SU-DHL-6 (cell line): ENCODE measurements around the gene SLC35F2.

ENCODE experiments used
- H2AFZ ChIP-seq: fragments of 200-600 bp; sonication (generic); 2 replicates; pipeline ENCODE4 v1.6.1; 2014; ENCODE audit warnings: low read depth, mild to moderate bottlenecking, moderate library complexity, mixed read lengths, antibody characterized with exemption, low read length; ENCODE audit not compliant: severe bottlenecking
- H3F3A ChIP-seq: fragments of 200-600 bp; shearing (Covaris generic); 2 replicates; pipeline ENCODE4 v1.6.0; 2016; ENCODE audit warnings: antibody characterized with exemption, mild to moderate bottlenecking; ENCODE audit not compliant: insufficient read depth
- H3K27ac ChIP-seq: fragments of 200-600 bp; sonication (generic); 2 replicates; pipeline ENCODE4 v1.5.1; 2016; ENCODE audit warnings: low read depth, mild to moderate bottlenecking, low read length, moderate library complexity, mixed read lengths
- H3K27me3 ChIP-seq: fragments of 200-600 bp; sonication (generic), shearing (Covaris generic); 2 replicates; pipeline ENCODE4 v1.6.0; 2014; ENCODE audit warnings: mild to moderate bottlenecking, low read length
- H3K36me3 ChIP-seq: fragments of 200-600 bp; sonication (generic); 2 replicates; pipeline ENCODE4 v1.6.1; 2014; ENCODE audit warnings: mild to moderate bottlenecking, low read length, mixed read lengths
- H3K4me2 ChIP-seq: fragments of 300-600, 200-600 bp; shearing (Covaris generic), sonication (generic); 2 replicates; pipeline ENCODE4 v1.6.0; 2014; ENCODE audit warnings: low read length, low read depth, mild to moderate bottlenecking; ENCODE audit not compliant: poor library complexity, severe bottlenecking
- H3K4me3 ChIP-seq: fragments of 200-600 bp; sonication (generic); 2 replicates; pipeline ENCODE4 v1.5.1; 2014; ENCODE audit warnings: antibody characterized with exemption, low read length, mild to moderate bottlenecking, mixed read lengths; ENCODE audit not compliant: insufficient read depth, poor library complexity, severe bottlenecking
- H3K79me2 ChIP-seq: fragments of 200-600 bp; sonication (generic); 2 replicates; pipeline ENCODE4 v1.6.1; 2014; ENCODE audit warnings: mild to moderate bottlenecking, low read length, moderate library complexity; ENCODE audit not compliant: insufficient read depth
- H3K9ac ChIP-seq: fragments of 200-600 bp; sonication (generic); 2 replicates; pipeline ENCODE4 v1.7.0; 2014; ENCODE audit warnings: mild to moderate bottlenecking, low read length
- H3K9me2 ChIP-seq: fragments of 200-600 bp; sonication (generic); replicated peaks from 2 replicates; pipeline ENCODE4 v1.6.1; 2014; ENCODE audit warnings: low read length; ENCODE audit not compliant: insufficient read depth
- H3K9me3 ChIP-seq: fragments of 200-600 bp; sonication (generic); 2 replicates; pipeline ENCODE4 v1.6.1; 2014; ENCODE audit warnings: low read length, mixed read lengths; ENCODE audit not compliant: insufficient read depth
- H4K20me1 ChIP-seq: fragments of 200-600 bp; sonication (generic); 2 replicates; pipeline ENCODE4 v1.6.1; 2014; ENCODE audit warnings: low read depth, mild to moderate bottlenecking, antibody characterized with exemption, low read length, moderate library complexity, mixed read lengths
- EZH2phosphoT487 ChIP-seq: fragments of 200-600 bp; sonication (generic), shearing (Covaris generic); conservative IDR thresholded peaks from 2 replicates; pipeline ENCODE4 v1.6.1; 2018; ENCODE audit warnings: mild to moderate bottlenecking, antibody characterized with exemption, low read length, moderate library complexity, mixed read lengths
- TF ChIP-seq, protein P1 (sequence below): fragments of 200-600 bp; sonication (generic); IDR thresholded peaks from one replicate; pipeline ENCODE4 v1.5.1; 2017; ENCODE audit warnings: antibody characterized with exemption, mild to moderate bottlenecking, low read length, moderate library complexity; ENCODE audit not compliant: insufficient read depth, poor library complexity, severe bottlenecking

SLC35F2 gene

DNA sequence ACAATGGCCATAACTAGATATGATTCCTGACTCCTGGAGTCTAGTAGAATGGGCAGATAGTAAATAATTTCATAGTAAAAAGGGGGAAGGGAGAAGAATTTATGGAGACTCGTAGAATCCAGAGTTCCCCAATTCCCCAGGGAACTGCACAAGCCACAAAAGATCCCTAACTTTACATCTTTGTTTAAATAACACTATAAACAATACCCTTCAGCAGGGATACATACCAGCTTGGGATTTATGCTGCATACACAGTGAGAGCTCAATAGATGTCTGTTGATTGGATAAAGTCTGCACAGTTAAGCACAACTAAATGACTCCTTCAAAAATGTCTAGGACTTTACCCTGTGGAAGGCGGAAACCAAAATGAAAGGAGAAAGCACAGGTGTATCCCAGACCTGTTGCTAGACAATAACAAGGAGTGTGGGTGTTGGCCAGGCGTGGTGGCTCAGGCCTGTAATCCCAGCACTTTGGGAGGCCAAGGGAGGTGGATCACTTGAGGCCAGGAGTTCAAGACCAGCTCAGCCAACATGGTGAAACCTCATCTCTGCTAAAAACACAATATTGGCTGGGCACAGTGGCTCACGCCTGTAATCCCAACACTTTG lies 6.8 kb downstream of the SLC35F2 start:
- Histone ChIP-seq H3K9me3 (no peaks in the 10 kb centered on the region), H3K79me2 (peaks cover 95% of the 10 kb centered on the region), H3K36me3 (no peaks in the 10 kb centered on the region), H3F3A (no peaks in the 10 kb centered on the region), H3K9ac (no peak overlapping the region), H3K4me2 (no peak overlapping the region), H3K27me3 (no peaks in the 10 kb centered on the region), H2AFZ (no peak overlapping the region), H3K9me2 (no peaks in the 10 kb centered on the region), H4K20me1 (peaks cover 4% of the 10 kb centered on the region; the same call in 1 of the 2 replicates), H3K27ac (no peak overlapping the region), H3K4me3 (no peak overlapping the region)
- TF ChIP-seq, protein P1, sequence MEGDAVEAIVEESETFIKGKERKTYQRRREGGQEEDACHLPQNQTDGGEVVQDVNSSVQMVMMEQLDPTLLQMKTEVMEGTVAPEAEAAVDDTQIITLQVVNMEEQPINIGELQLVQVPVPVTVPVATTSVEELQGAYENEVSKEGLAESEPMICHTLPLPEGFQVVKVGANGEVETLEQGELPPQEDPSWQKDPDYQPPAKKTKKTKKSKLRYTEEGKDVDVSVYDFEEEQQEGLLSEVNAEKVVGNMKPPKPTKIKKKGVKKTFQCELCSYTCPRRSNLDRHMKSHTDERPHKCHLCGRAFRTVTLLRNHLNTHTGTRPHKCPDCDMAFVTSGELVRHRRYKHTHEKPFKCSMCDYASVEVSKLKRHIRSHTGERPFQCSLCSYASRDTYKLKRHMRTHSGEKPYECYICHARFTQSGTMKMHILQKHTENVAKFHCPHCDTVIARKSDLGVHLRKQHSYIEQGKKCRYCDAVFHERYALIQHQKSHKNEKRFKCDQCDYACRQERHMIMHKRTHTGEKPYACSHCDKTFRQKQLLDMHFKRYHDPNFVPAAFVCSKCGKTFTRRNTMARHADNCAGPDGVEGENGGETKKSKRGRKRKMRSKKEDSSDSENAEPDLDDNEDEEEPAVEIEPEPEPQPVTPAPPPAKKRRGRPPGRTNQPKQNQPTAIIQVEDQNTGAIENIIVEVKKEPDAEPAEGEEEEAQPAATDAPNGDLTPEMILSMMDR = no peak

DNA sequence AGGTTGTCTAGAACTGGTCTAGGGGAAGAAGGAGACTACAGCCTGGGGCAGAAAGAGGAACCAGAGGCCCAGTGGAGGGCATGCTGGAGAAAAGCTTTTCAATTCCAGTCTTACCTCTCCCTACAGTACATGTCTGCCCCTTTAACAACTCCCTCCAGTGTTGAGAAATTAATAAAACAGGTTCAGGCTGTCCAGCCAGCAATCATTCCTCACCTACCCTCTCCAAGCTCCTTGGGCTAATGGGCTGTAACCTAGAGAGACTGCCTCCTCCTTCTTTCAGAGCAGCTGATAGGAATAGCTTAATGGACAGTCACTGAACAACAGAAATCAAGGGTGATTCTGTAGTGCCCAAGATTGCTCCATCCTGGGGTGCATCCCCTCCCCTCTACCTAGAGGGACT lies 8.8 kb downstream of the SLC35F2 start:
- no peaks in the 10 kb centered on the region for H3K27me3 ChIP-seq
- peaks cover 94% of the 10 kb centered on the region for H3K79me2 ChIP-seq
- no peaks in the 10 kb centered on the region for H3K9me3 ChIP-seq
- H3K9me2 ChIP-seq = no peaks in the 10 kb centered on the region
- H3F3A ChIP-seq = no peaks in the 10 kb centered on the region
- no peak overlapping the region for H2AFZ ChIP-seq
- no peaks in the 10 kb centered on the region for H3K36me3 ChIP-seq
- no peak overlapping the region for H3K27ac ChIP-seq
- H3K9ac ChIP-seq = no peak overlapping the region
- H3K4me3 ChIP-seq = no peak overlapping the region
- peaks cover 8% of the 10 kb centered on the region; the same call in 1 of the 2 replicates for H4K20me1 ChIP-seq
- no peak overlapping the region for H3K4me2 ChIP-seq
- TF ChIP-seq, protein P1 = no peak
- no peak for TF ChIP-seq EZH2phosphoT487

DNA sequence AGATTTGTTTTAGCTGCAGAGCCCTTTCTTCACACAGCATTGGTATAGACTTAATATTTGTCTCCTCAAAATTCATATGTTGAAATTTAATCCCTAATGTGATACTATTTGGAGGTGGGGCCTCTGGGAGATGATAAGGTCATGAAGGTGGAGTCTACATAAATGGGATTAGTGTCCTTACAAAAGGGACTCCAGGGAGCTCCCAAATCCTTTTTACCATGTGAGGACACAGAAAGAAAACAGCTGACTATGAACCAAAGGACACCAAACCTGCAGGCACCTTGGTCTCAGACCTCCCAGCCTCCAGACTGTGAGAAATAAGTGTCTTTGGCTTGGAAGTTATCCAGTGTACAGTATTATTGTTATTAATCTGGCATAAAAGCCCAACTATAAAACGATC lies 10.2 kb downstream of the SLC35F2 start:
- H3K9me3 ChIP-seq = no peaks in the 10 kb centered on the region
- H4K20me1 ChIP-seq = peaks cover 8% of the 10 kb centered on the region; the same call in 1 of the 2 replicates
- peaks cover 88% of the 10 kb centered on the region for H3K79me2 ChIP-seq
- H2AFZ ChIP-seq = no peak overlapping the region
- H3K27ac ChIP-seq = no peak overlapping the region
- H3K36me3 ChIP-seq = no peaks in the 10 kb centered on the region
- TF ChIP-seq EZH2phosphoT487 = no peak
- TF ChIP-seq, protein P1 = no peak
- no peak overlapping the region for H3K4me3 ChIP-seq
- no peaks in the 10 kb centered on the region for H3K27me3 ChIP-seq
- H3K9me2 ChIP-seq = no peaks in the 10 kb centered on the region
- H3K4me2 ChIP-seq = no peak overlapping the region
- H3F3A ChIP-seq = no peaks in the 10 kb centered on the region
- H3K9ac ChIP-seq = no peak overlapping the region
